Endothelial cell of umbilical vein (primary cell): Measurements from ENCODE around the gene PRR36. TPM values are rescaled to one million over a fixed set of nuclear protein-coding genes. Genes with fewer than 3 reads are reported as not detected.

Source experiments
- BruUV-seq: library from RNA; stranded (reverse); fragments of 400-500 nt; replicated peaks from 2 replicates; lab custom pipeline; 2021; lab: Mats Ljungman, UMichigan
- CTCF ChIA-PET: fragments of 300-600, 350-600 bp; sonication (Branson Sonifier 250); formaldehyde crosslinking; loops from one replicate; lab custom pipeline; 2021; ENCODE audit warnings: antibody characterized with exemption, inconsistent platforms; lab: Charles Lee
- POLR2A ChIA-PET: fragments of 300-600, 350-600 bp; sonication (Branson Sonifier 250); formaldehyde crosslinking; loops from one replicate; lab custom pipeline; 2021; ENCODE audit warnings: antibody characterized with exemption, inconsistent platforms; lab: Charles Lee
- DNase-seq: peaks from one replicate; pipeline ENCODE4 v3.0.0-alpha.2; 2011; ENCODE audit warnings: low read depth, low spot score
- FAIRE-seq: peaks from 2 replicates; lab custom pipeline; 2011; peaks lifted over from hg19 to GRCh38; lab: Jason Lieb, UNC
- H2AFZ ChIP-seq: 2 replicates; pipeline ENCODE4 v1.6.0; 2012; ENCODE audit warnings: low read depth, low read length, control low read depth, inconsistent platforms
- H3K27ac ChIP-seq: 2 replicates; pipeline ENCODE4 v1.5.1; 2011; ENCODE audit warnings: low read depth, mild to moderate bottlenecking, control low read depth, low read length, moderate library complexity; ENCODE audit not compliant: insufficient read depth
- H3K27me3 ChIP-seq, 2 experiments: 2 replicates each; pipeline versions ENCODE4 v1.6.0 to v1.6.1; 2011; ENCODE audit warnings: low read length in 2 of 2, mixed read lengths in 1 of 2; ENCODE audit not compliant: control insufficient read depth in 2 of 2, insufficient read depth in 2 of 2
- H3K36me3 ChIP-seq, 2 experiments: 2 replicates in 1 of 2; 3 replicates in 1 of 2; pipeline ENCODE4 v1.5.1; 2011; ENCODE audit warnings: low read length in 2 of 2, mild to moderate bottlenecking in 1 of 2, moderate library complexity in 1 of 2; ENCODE audit not compliant: control insufficient read depth in 2 of 2, insufficient read depth in 2 of 2; ENCODE audit errors: extremely low read depth in 1 of 2
- H3K4me1 ChIP-seq: 3 replicates; pipeline ENCODE4 v1.5.1; 2011; ENCODE audit warnings: mild to moderate bottlenecking, low read length; ENCODE audit not compliant: control insufficient read depth, insufficient read depth; ENCODE audit errors: extremely low read depth
- H3K4me2 ChIP-seq: 2 replicates; pipeline ENCODE4 v1.6.1; 2011; ENCODE audit warnings: low read length, control low read depth, mixed read lengths; ENCODE audit not compliant: insufficient read depth
- H3K4me3 ChIP-seq, 3 experiments: fragments of 200-600 bp in 1 of 3; sonication (generic), shearing (Covaris generic) in 1 of 3; replicated peaks in 1 of 3; 2 replicates each; pipeline ENCODE4 v1.5.1; 2011 to 2016; ENCODE audit warnings: control low read depth in 3 of 3, low read length in 3 of 3, mild to moderate bottlenecking in 2 of 3, inconsistent platforms in 1 of 3, low read depth in 1 of 3, moderate library complexity in 1 of 3; ENCODE audit not compliant: insufficient read depth in 1 of 3
- H3K79me2 ChIP-seq: 2 replicates; pipeline ENCODE4 v1.6.0; 2012; ENCODE audit warnings: low read length, inconsistent platforms; ENCODE audit not compliant: control insufficient read depth, insufficient read depth
- H3K9ac ChIP-seq: replicated peaks from 2 replicates; pipeline ENCODE3; 2011; ENCODE audit warnings: low read length, control low read depth; ENCODE audit not compliant: insufficient read depth; ENCODE audit errors: extremely low read depth
- H3K9me1 ChIP-seq: replicated peaks from 3 replicates; pipeline ENCODE4 v1.6.0; 2011; ENCODE audit warnings: mild to moderate bottlenecking, low read length; ENCODE audit not compliant: control insufficient read depth, insufficient read depth; ENCODE audit errors: extremely low read depth
- H3K9me3 ChIP-seq: replicated peaks from 2 replicates; pipeline ENCODE4 v1.5.1; 2012; ENCODE audit warnings: low read length, inconsistent platforms; ENCODE audit not compliant: control insufficient read depth, insufficient read depth
- H4K20me1 ChIP-seq: replicated peaks from 2 replicates; pipeline ENCODE3; 2011; ENCODE audit warnings: mild to moderate bottlenecking, low read length; ENCODE audit not compliant: control insufficient read depth, insufficient read depth; ENCODE audit errors: extremely low read depth
- EZH2 ChIP-seq: IDR thresholded peaks from 2 replicates; pipeline ENCODE4 v1.6.1; 2012; ENCODE audit warnings: borderline replicate concordance, low read depth, mild to moderate bottlenecking, moderate library complexity, low read length, inconsistent platforms; ENCODE audit not compliant: severe bottlenecking
- FOS ChIP-seq: IDR thresholded peaks from 2 replicates; pipeline ENCODE4 v1.6.1; 2011; ENCODE audit warnings: mild to moderate bottlenecking, low read length, moderate library complexity, borderline replicate concordance; ENCODE audit not compliant: insufficient read depth
- GATA2 ChIP-seq: IDR thresholded peaks from 2 replicates; pipeline ENCODE4 v1.7.0; 2011; ENCODE audit warnings: low read depth, mild to moderate bottlenecking, moderate library complexity, mixed read lengths, low read length; ENCODE audit not compliant: insufficient read length, insufficient read depth
- JUN ChIP-seq: IDR thresholded peaks from 2 replicates; pipeline ENCODE4 v1.6.1; 2011; ENCODE audit warnings: borderline replicate concordance, low read depth; ENCODE audit not compliant: insufficient read length, insufficient read depth
- MYC ChIP-seq: IDR thresholded peaks from one replicate; pipeline ENCODE4 v1.6.1; 2011; ENCODE audit warnings: mild to moderate bottlenecking, low read depth, low read length
- POLR2A ChIP-seq: IDR thresholded peaks from 2 replicates; pipeline ENCODE4 v1.6.1; 2012; ENCODE audit warnings: low read depth, mild to moderate bottlenecking, control low read depth, low read length
- POLR2AphosphoS5 ChIP-seq: IDR thresholded peaks from 2 replicates; pipeline ENCODE4 v1.6.1; 2012; ENCODE audit warnings: low read depth, mild to moderate bottlenecking, control low read depth, low read length, moderate library complexity; ENCODE audit not compliant: insufficient read depth
- dilution Hi-C: fragments of 300-500 bp; cut with MboI; formaldehyde crosslinking; loops from one replicate; pipeline ENCODE4 v1.15.0; 2019; ENCODE audit warnings: low sequenced_read_pairs; ENCODE audit not compliant: extremely low pct_ligation_motif_present
- intact Hi-C: fragments of 100-400 bp; cut with micrococcal nuclease; formaldehyde crosslinking; loops from one replicate; pipeline ENCODE4 v1.10.0; 2022
- polyA plus RNA-seq, 4 experiments: library from polyadenylated mRNA; depleted of rRNA in 3 of 4; stranded (reverse) in 3 of 4; unstranded in 1 of 4; fragments of >200 nt; gene quantifications; 2 replicates each; pipeline versions ENCODE4 v1.2.1 to v1.2.3, GENCODE V29; 2011 to 2012; ENCODE audit warnings: missing spikeins in 1 of 4
- total RNA-seq: library from RNA; stranded (reverse); gene quantifications from 2 replicates; pipeline ENCODE4 v1.2.3, GENCODE V29; 2021
- TF ChIP-seq, protein P1 (sequence below), 2 donors: IDR thresholded peaks; 1 replicate in 1 of 2; 2 replicates in 1 of 2; pipeline ENCODE4 v1.5.1; 2011; ENCODE audit warnings: low read length in 2 of 2, mild to moderate bottlenecking in 2 of 2, moderate library complexity in 2 of 2, control low read depth in 1 of 2, inconsistent platforms in 1 of 2, low read depth in 1 of 2; ENCODE audit not compliant: insufficient read depth in 1 of 2; ENCODE audit errors: extremely low read depth in 1 of 2
- TF ChIP-seq, protein P2 (sequence below): IDR thresholded peaks from 2 replicates; pipeline ENCODE4 v1.6.1; 2011; ENCODE audit not compliant: insufficient read depth, insufficient read length

PRR36 gene
- total and polyA plus RNA-seq, 2 donors (not counting 3 experiments of a cell fraction or from before 2014, with no cell fraction given), result not detected

DNA sequence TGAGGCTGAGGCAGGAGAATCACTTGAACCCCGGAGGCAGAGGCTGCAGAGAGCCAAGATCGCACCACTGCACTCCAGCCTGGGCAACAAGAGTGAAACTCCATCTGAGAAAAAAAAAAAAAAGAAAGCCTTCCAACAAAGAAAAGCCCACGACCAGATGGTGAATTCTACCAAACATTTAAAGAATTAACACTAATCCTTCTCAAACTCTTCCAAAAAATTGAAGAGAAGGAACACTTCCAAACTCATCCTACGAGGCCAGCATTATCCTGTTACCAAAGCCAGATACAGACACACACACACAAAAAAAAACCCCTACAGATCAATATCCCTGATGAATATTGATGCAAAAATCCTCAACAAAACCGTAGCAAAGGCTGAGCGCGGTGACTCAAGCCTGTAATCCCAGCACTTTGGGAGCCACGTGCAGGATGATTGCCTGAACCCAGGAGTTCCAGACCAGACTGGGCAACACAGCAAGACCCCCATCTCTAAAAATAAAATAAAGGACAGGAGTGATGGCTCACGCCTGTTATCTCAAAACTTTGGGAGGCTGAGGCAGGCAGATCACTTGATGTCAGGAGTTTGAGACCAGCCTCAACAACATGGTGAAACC lies 50.4 kb downstream of the PRR36 start:
- DNase-seq (no peak), FAIRE-seq (no peak)
- Histone ChIP-seq H3K4me1 (no peaks in the 10 kb centered on the region), H4K20me1 (no peaks in the 10 kb centered on the region), H3K9me1 (no peaks in the 10 kb centered on the region), H3K27ac (no peak overlapping the region), H3K9me3 (no peaks in the 10 kb centered on the region), H3K36me3 (no peaks in the 10 kb centered on the region), H3K9ac (no peak overlapping the region), H3K4me3 (no peak overlapping the region), H3K79me2 (no peaks in the 10 kb centered on the region), H3K4me2 (no peak overlapping the region), H3K27me3 (peaks cover 0 to 3% of the 10 kb centered on the region in 2 experiments), H2AFZ (no peak overlapping the region)
- TF ChIP-seq POLR2AphosphoS5, result no peak
- TF ChIP-seq EZH2, result no peak
- TF ChIP-seq POLR2A, result no peak
- no peak for TF ChIP-seq JUN
- no peak for TF ChIP-seq FOS
- TF ChIP-seq MYC, result no peak
- TF ChIP-seq GATA2, result no peak
- TF ChIP-seq, protein P1, sequence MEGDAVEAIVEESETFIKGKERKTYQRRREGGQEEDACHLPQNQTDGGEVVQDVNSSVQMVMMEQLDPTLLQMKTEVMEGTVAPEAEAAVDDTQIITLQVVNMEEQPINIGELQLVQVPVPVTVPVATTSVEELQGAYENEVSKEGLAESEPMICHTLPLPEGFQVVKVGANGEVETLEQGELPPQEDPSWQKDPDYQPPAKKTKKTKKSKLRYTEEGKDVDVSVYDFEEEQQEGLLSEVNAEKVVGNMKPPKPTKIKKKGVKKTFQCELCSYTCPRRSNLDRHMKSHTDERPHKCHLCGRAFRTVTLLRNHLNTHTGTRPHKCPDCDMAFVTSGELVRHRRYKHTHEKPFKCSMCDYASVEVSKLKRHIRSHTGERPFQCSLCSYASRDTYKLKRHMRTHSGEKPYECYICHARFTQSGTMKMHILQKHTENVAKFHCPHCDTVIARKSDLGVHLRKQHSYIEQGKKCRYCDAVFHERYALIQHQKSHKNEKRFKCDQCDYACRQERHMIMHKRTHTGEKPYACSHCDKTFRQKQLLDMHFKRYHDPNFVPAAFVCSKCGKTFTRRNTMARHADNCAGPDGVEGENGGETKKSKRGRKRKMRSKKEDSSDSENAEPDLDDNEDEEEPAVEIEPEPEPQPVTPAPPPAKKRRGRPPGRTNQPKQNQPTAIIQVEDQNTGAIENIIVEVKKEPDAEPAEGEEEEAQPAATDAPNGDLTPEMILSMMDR (IDR thresholded peaks at IDR 0.05; ENCODE audit: extremely low read depth in 1 of 2, insufficient read depth in 1 of 2, low read depth in 1 of 2, low read length in 2 of 2), result no peak
- TF ChIP-seq, protein P2, sequence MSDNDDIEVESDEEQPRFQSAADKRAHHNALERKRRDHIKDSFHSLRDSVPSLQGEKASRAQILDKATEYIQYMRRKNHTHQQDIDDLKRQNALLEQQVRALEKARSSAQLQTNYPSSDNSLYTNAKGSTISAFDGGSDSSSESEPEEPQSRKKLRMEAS, result no peak
- ChIA-PET POLR2A (no interaction called here), CTCF (no interaction called here)
- BruUV-seq, result no TSS peak
- dilution Hi-C loops, result no loop called here
- intact Hi-C loops, result no loop called here
